GM18505 (cell line): ENCODE measurements around the gene LPP.

Experiments
- ATAC-seq: cut with Tn5 transposase; IDR thresholded peaks from one replicate; pipeline ENCODE4 v1.9.1; 2021; ENCODE audit not compliant: unreplicated experiment
- POLR2A ChIP-seq: IDR thresholded peaks from 4 replicates; pipeline ENCODE4 v1.6.1; 2011; ENCODE audit warnings: borderline replicate concordance; ENCODE audit not compliant: insufficient read depth, insufficient read length; ENCODE audit errors: extremely low read depth

The LPP gene

GRCh38 chr3:188179006-188179966 is 25.3 kb downstream of the LPP start:
- TF ChIP-seq POLR2A = no peak

GRCh38 chr3:188180114-188180513 is 26.2 kb downstream of the LPP start:
- TF ChIP-seq POLR2A = no peak
- no peak for ATAC-seq

More at GRCh38 chr3:188179006-188179966, 25.3 kb downstream of the LPP start:
- ATAC-seq = no peak

GRCh38 chr3:188183452-188183851 is 29.5 kb downstream of the LPP start:
- TF ChIP-seq POLR2A = no peak
- ATAC-seq = no peak

- TF ChIP-seq POLR2A = no peak
- no peak for ATAC-seq
Observed at GRCh38 chr3:188184160-188184559, 30.2 kb downstream of the LPP start.

GRCh38 chr3:188184649-188185048 is 30.7 kb downstream of the LPP start:
- no peak for ATAC-seq
- no peak for TF ChIP-seq POLR2A

DNA sequence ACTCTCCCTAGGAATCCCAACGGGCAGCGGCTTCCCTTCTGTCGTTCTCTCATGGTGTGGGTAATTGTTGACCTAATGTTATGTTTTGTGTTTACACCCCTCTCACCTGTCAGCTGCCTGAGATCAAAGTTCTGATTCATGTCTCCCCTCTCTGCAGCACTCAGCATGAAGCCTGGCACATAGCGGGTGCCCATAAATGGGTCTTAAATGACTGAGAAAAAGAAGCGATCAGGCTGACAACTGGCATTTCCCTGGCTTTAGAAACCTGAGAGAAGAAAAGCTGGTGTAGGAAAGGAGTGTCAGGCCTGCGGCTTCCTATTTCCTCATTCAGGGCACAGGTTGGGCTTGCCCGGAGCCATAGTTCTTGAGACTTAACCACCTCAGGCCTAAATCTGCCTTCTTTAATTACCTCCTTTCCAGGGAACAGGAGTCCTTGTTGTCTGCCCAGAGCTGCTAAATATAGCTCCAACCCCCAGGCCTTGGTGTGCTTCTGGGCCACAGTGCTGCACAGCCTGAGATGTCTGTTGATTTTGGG is 31.8 kb downstream of the LPP start:
- no peak for TF ChIP-seq POLR2A
- ATAC-seq = no peak

DNA sequence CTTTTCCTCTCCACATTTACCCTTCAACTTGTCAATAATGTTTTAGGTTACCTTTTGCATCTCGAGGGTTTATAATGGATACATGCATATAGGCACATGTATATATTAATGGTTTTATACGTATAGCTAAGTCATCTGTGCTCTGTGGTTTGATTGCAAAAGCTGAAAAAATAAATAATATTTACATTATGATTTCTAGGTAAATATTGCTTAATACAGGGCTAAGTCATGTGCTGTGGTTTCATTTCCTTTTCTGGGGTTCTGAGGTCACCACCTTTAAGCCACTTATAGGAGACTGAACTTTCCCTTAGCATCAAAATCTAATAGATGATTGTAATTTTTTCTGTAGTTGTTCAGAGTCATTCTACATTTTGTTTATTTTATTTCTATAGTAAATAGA is 33.1 kb downstream of the LPP start:
- TF ChIP-seq POLR2A = no peak
- ATAC-seq = no peak

GRCh38 chr3:188188911-188189310 is 35.0 kb downstream of the LPP start:
- no peak for TF ChIP-seq POLR2A
- no peak for ATAC-seq

GRCh38 chr3:188191460-188191859 is 37.5 kb downstream of the LPP start:
- no peak for TF ChIP-seq POLR2A
- ATAC-seq = no peak

DNA sequence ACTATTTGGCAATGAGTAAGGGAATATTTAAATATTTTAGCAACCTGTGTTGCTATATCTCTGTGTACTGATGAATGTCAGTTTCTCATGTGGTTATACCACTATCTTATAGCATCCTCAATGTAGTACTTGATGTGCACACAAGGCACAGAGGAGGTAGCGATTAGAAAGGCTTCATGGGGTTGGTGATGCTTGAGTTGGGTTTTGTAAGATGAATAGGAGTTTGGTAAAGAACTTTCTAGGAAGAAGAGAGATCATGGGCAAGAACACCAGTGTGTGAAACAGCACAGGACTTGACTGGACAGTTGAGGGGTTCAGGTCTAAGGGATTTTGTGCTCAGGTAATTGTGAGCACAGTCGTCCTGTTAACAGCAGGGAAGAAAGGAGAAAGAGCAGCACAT is 38.1 kb downstream of the LPP start:
- TF ChIP-seq POLR2A = no peak
- ATAC-seq = no peak

- no peak for TF ChIP-seq POLR2A
- no peak for ATAC-seq
Observed at GRCh38 chr3:188194332-188194731, 40.4 kb downstream of the LPP start.

- no peak for ATAC-seq
- TF ChIP-seq POLR2A = no peak
Observed at GRCh38 chr3:188196232-188196990, 42.5 kb downstream of the LPP start.

DNA sequence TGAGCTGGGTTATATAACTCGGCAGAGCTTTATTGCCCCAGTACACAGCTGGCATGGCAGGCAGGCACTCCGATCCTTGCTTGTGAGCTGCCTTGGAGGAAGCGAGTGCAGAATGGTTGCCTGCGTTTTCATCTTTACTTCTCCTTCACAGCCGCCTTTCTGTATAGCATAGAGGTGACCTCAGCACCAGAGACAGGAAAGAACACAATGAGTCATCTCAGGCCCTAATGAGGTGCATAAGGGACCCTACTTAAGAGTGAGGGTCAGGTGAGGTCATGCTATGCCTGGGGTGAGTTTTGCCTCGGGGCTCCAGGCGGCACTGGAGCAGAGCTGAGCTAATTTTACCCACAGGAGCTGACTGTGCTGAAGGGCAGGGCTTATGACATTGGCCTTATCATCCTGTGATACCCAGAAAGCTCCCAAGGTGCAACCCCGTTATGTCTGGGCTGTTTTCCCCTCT is 43.5 kb downstream of the LPP start:
- ATAC-seq = no peak
- TF ChIP-seq POLR2A = no peak
